ENCODE measurements around the gene PLP2. TPM values are rescaled to one million over a fixed set of nuclear protein-coding genes. Genes with fewer than 3 reads are reported as not detected.

The PLP2 gene, protein sequence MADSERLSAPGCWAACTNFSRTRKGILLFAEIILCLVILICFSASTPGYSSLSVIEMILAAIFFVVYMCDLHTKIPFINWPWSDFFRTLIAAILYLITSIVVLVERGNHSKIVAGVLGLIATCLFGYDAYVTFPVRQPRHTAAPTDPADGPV
- 54.4 and 77.3 TPM in 2 replicates for total RNA-seq (2014; rRNA removed; shearing (Covaris generic))

DNA sequence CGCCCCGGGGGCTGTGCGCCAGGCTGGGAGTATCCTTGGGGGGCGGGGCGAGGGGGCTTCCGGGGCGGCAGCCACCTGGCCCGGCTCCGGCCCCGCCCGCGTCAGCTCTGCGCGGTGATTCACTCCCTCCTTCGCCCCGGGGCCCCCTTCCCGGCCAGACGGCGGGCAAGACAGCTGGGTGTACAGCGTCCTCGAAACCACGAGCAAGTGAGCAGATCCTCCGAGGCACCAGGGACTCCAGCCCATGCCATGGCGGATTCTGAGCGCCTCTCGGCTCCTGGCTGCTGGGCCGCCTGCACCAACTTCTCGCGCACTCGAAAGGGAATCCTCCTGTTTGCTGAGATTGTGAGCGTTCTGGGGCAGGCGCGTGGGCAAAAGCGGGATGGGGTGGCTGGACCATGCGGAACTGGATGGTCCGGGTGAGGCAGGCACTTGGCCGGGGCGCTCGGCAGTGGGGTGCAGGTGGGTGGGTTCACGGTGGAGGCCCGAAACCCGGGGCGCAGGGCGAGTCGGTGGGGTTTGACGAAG lies at the start of gene PLP2:
Gene PLP2, plus strand, starts transcription at position 147 of the 528 bp plus-strand sequence. Its CDS starts 103 bp downstream, at position 250.

DNA sequence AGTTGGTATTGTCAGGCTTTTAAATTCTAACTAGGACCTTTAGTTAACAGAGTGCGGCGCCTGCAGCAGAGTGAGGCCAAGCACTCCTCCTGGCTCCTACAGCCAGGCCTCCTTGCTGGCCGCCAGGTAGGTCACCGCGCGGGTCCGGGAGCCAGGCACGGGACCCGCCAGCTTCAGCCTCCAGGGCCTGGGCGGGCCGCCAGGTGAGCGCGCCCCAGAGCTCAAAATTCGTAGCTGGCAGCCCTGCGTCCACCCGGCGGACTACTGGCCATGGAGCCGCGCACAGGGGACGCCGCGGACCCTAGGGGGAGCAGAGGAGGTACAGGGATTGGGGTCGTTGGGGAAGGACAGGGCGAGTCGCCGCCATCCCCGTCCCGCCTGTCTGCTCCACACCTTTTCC lies 9.1 kb upstream of the PLP2 start, which contains the start of gene MAGIX:
Gene MAGIX, plus strand, starts transcription at position 139 of the 400 bp plus-strand sequence. Its CDS starts 132 bp downstream, at position 271.

DNA sequence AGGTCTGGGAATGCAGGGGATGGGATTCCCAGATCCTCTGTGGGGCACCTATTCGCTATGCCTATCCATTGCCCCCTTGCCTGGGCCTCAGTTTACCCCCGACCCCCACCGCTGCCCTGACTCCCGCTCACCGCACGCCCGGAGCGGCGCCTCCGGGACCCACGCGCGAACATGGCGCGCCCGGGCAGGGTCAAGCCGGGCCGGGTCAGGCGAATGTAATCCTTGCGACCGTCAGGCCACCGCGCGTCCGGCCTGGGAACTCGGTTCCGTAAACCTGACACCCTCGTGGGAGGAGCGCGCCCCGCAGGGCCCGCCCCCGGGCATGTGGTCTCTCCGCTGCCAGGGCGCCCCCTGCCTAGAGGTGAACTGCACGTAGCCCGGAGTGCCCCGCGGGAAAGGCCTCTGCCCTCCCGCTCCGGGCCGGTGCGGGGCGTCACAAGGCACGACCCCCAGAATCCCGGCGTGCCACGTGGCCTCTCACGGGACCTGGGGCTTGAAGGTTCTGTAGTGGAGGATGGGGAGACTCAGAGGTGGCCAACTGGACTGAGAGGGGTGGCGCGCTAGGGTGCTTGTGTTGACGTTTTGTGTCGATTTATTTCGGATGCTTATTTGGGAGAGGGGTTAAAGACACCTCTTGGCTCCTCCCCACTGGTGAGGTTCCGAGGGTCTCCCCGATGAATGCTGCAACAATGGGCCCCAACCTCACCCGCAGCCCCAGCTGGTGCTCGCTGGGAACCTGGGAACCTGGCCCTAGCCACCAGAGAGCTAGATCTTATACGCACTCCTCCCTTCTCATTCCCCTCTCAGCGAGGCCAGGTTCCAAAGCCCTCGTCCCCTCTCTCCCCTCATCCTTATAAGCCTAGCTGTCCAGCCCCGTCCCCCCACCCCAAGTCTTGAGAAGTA lies 14.7 kb downstream of the PLP2 start, which contains the start of gene PRICKLE3:
Gene PRICKLE3, minus strand, starts transcription at position 249 of the 903 bp plus-strand sequence. Its CDS starts 76 bp downstream, at position 173.

DNA sequence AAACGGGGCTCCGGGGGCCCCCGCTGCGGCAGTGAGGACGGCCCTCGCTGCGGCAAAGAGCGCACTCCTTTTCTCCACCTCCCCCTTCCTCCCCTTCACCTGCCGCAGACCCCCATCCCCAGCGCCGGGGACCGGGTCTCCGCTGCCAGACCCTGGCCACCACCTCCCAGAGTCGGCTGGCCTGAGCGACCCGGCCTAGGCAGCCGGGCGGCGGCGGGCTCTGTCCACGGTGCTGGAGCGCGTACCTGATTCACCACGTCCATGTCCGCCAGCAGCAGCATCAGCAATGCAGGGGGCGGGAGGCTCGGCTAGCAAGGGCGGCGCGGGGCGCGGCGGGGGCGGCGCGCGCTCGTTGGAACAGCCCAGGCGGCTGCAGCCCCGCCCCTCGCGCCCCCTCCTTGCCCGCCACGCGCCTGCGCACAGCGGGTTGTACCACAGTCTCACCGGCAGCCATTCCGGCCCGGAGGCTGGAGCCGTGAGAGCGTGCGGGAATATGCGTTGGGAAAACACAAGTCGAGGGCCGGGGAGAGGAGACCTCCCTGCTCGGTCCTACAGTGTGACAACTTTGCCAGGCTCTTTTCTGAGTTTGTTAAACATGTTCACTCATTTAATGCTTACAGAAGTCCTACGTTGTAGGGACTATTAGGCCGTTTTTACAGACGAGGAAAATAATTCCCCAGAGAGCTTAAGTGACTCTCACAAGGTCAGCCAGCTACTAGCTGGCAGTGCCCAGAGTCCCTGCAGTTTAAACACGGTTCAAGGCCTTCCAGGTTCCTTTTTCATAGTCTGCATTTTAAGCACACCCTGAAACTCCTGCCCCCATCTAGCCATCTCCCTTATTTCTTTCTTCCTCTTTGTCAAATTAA lies 28.4 kb downstream of the PLP2 start, which contains the start of gene SYP:
Gene SYP, minus strand, starts transcription at position 288 of the 866 bp plus-strand sequence. Its CDS starts 7 bp downstream, at position 281.

Small RNAs within 50 kb of the gene (small RNA-seq; reads per million reads assigned to genes)
- not detected for gene RN7SL262P

Other genes with a start within 250 kb of the PLP2 start
- 54.6 and 60.1 TPM in 2 replicates for gene OTUD5, start 214.3 kb upstream of the PLP2 start, total RNA-seq (2014; rRNA removed; shearing (Covaris generic))
- 0.30 and 0.96 TPM in 2 replicates for gene KCND1, start 200.1 kb upstream of the PLP2 start, total RNA-seq (2014; rRNA removed; shearing (Covaris generic))
- gene GRIPAP1, start 169.6 kb upstream of the PLP2 start, total RNA-seq (2014; rRNA removed; shearing (Covaris generic)): 44.3 and 49.3 TPM in 2 replicates
- gene TFE3, start 128.5 kb upstream of the PLP2 start, total RNA-seq (2014; rRNA removed; shearing (Covaris generic)): 41.4 and 48.1 TPM in 2 replicates
- gene CCDC120, start 112.9 kb upstream of the PLP2 start, total RNA-seq (2014; rRNA removed; shearing (Covaris generic)): 0.48 and 0.83 TPM in 2 replicates
- gene PRAF2, start 97.9 kb upstream of the PLP2 start, total RNA-seq (2014; rRNA removed; shearing (Covaris generic)): 17.2 and 19.5 TPM in 2 replicates
- 132 and 139 TPM in 2 replicates for gene WDR45, start 92.0 kb upstream of the PLP2 start, total RNA-seq (2014; rRNA removed; shearing (Covaris generic))
- 44.0 and 46.9 TPM in 2 replicates for gene GPKOW, start 48.2 kb upstream of the PLP2 start, total RNA-seq (2014; rRNA removed; shearing (Covaris generic))
- 3.5 and 6.1 TPM in 2 replicates for gene MAGIX, start 9.1 kb upstream of the PLP2 start, total RNA-seq (2014; rRNA removed; shearing (Covaris generic))
- 9.5 and 10.4 TPM in 2 replicates for gene PRICKLE3, start 14.5 kb downstream of the PLP2 start, total RNA-seq (2014; rRNA removed; shearing (Covaris generic))
- 2.2 and 2.3 TPM in 2 replicates for gene SYP, start 28.3 kb downstream of the PLP2 start, total RNA-seq (2014; rRNA removed; shearing (Covaris generic))
- not detected in 2 replicates for gene CACNA1F, start 61.4 kb downstream of the PLP2 start, total RNA-seq (2014; rRNA removed; shearing (Covaris generic))
- gene CCDC22, start 63.6 kb downstream of the PLP2 start, total RNA-seq (2014; rRNA removed; shearing (Covaris generic)): 13.1 and 15.9 TPM in 2 replicates
- not detected in 2 replicates for gene FOXP3, start 92.8 kb downstream of the PLP2 start, total RNA-seq (2014; rRNA removed; shearing (Covaris generic))
- gene PPP1R3F, start 97.9 kb downstream of the PLP2 start, total RNA-seq (2014; rRNA removed; shearing (Covaris generic)): 1.9 TPM in 2 replicates
- not detected in 2 replicates for gene GAGE10, start 131.7 kb downstream of the PLP2 start, total RNA-seq (2014; rRNA removed; shearing (Covaris generic))
- 0.57 and 12.5 TPM in 2 replicates for gene GAGE12J, start 150.1 kb downstream of the PLP2 start, total RNA-seq (2014; rRNA removed; shearing (Covaris generic))
- 1.2 and 9.5 TPM in 2 replicates for gene GAGE13, start 159.7 kb downstream of the PLP2 start, total RNA-seq (2014; rRNA removed; shearing (Covaris generic))